IMR-90 (cell line): ENCODE results near the gene FBXO34. TPM values are rescaled to one million over a fixed set of nuclear protein-coding genes. Genes with fewer than 3 reads are reported as not detected.

Experiments
- ATAC-seq: fragments of 200-7000 bp; cut with Tn5 transposase; 2 replicates; pipeline ENCODE4 v1.9.1; 2020; ENCODE audit warnings: low read depth, mild to moderate bottlenecking, moderate library complexity
- BruUV-seq: library from RNA; stranded (reverse); fragments of 400-500 nt; replicated peaks from 2 replicates; lab custom pipeline; 2021; lab: Mats Ljungman, UMichigan
- CTCF ChIA-PET: fragments of 300-600 bp; formaldehyde crosslinking; extraction: SDS; loops from one replicate; lab custom pipeline; 2021; ENCODE audit warnings: antibody characterized with exemption; lab: Yijun Ruan, JAX
- POLR2A ChIA-PET: fragments of 300-600 bp; sonication (Branson Sonifier 250); formaldehyde crosslinking; loops from one replicate; lab custom pipeline; 2022; ENCODE audit warnings: antibody characterized with exemption; ENCODE audit not compliant: unreplicated experiment; lab: Charles Lee
- DNase-seq: peaks from one replicate; pipeline ENCODE4 v3.0.0; 2013
- H2AFZ ChIP-seq: replicated peaks from 2 replicates; pipeline ENCODE3; 2013; ENCODE audit warnings: low read length, mild to moderate bottlenecking; ENCODE audit not compliant: poor library complexity
- H2AK5ac ChIP-seq: 2 replicates; pipeline ENCODE4 v1.6.1; 2013; ENCODE audit warnings: low read depth, low read length, inconsistent platforms
- H2AK9ac ChIP-seq: replicated peaks from 2 replicates; pipeline ENCODE3; 2013; ENCODE audit warnings: mild to moderate bottlenecking, low read depth, low read length, moderate library complexity; ENCODE audit not compliant: poor library complexity
- H2BK120ac ChIP-seq: 2 replicates; pipeline ENCODE4 v1.6.1; 2013; ENCODE audit warnings: low read depth, low read length, inconsistent platforms
- H2BK15ac ChIP-seq: 3 replicates; pipeline ENCODE4 v1.6.1; 2013; ENCODE audit warnings: low read depth, low read length, inconsistent platforms
- H2BK20ac ChIP-seq: 2 replicates; pipeline ENCODE4 v1.6.1; 2013; ENCODE audit warnings: low read depth, mild to moderate bottlenecking, inconsistent platforms, low read length, moderate library complexity
- H2BK5ac ChIP-seq: 2 replicates; pipeline ENCODE4 v1.6.1; 2013; ENCODE audit warnings: mild to moderate bottlenecking, low read depth, low read length, inconsistent platforms; ENCODE audit not compliant: poor library complexity, severe bottlenecking
- H3K14ac ChIP-seq: replicated peaks from 2 replicates; pipeline ENCODE4 v1.6.1; 2013; ENCODE audit warnings: low read depth, low read length, inconsistent platforms
- H3K18ac ChIP-seq: 2 replicates; pipeline ENCODE4 v1.6.1; 2013; ENCODE audit warnings: low read depth, low read length, control low read depth
- H3K23ac ChIP-seq: 2 replicates; pipeline ENCODE4 v1.6.1; 2013; ENCODE audit warnings: low read depth, low read length, inconsistent platforms
- H3K27ac ChIP-seq: 2 replicates; pipeline ENCODE4 v1.5.1; 2013; ENCODE audit warnings: mild to moderate bottlenecking, control low read depth, low read length; ENCODE audit not compliant: insufficient read depth
- H3K27me3 ChIP-seq: 2 replicates; pipeline ENCODE4 v1.6.1; 2013; ENCODE audit warnings: low read length; ENCODE audit not compliant: control insufficient read depth, insufficient read depth
- H3K36me3 ChIP-seq: 2 replicates; pipeline ENCODE4 v1.6.1; 2013; ENCODE audit warnings: low read length, mixed read lengths; ENCODE audit not compliant: control insufficient read depth, insufficient read depth
- H3K4ac ChIP-seq: 2 replicates; pipeline ENCODE4 v1.6.1; 2013; ENCODE audit warnings: low read depth, low read length, inconsistent platforms
- H3K4me1 ChIP-seq: 2 replicates; pipeline ENCODE4 v1.6.1; 2013; ENCODE audit warnings: low read length, mixed read lengths; ENCODE audit not compliant: control insufficient read depth, insufficient read depth
- H3K4me2 ChIP-seq: 2 replicates; pipeline ENCODE4 v1.6.1; 2013; ENCODE audit warnings: low read depth, mild to moderate bottlenecking, control low read depth, low read length, moderate library complexity
- H3K4me3 ChIP-seq: 2 replicates; pipeline ENCODE4 v1.5.1; 2013; ENCODE audit warnings: low read depth, mild to moderate bottlenecking, control low read depth, low read length, moderate library complexity; ENCODE audit not compliant: insufficient read depth
- H3K56ac ChIP-seq: 2 replicates; pipeline ENCODE4 v1.6.1; 2013; ENCODE audit warnings: low read length, inconsistent platforms; ENCODE audit not compliant: insufficient read depth; ENCODE audit errors: extremely low read depth
- H3K79me1 ChIP-seq, 2 experiments: 2 replicates each; pipeline ENCODE4 v1.6.1; 2013; ENCODE audit warnings: low read length in 2 of 2, inconsistent platforms in 1 of 2, low read depth in 1 of 2
- H3K9ac ChIP-seq: 2 replicates; pipeline ENCODE4 v1.6.1; 2013; ENCODE audit warnings: low read depth, low read length, control low read depth
- H3K9me1 ChIP-seq: 2 replicates; pipeline ENCODE4 v1.6.1; 2013; ENCODE audit warnings: low read length, inconsistent platforms; ENCODE audit not compliant: insufficient read depth
- H3K9me3 ChIP-seq: 2 replicates; pipeline ENCODE4 v1.6.1; 2013; ENCODE audit warnings: low read length; ENCODE audit not compliant: control insufficient read depth, insufficient read depth
- H4K20me1 ChIP-seq: 2 replicates; pipeline ENCODE4 v1.6.1; 2013; ENCODE audit warnings: low read length, inconsistent platforms; ENCODE audit not compliant: insufficient read depth
- H4K5ac ChIP-seq: 2 replicates; pipeline ENCODE4 v1.6.1; 2013; ENCODE audit warnings: mild to moderate bottlenecking, low read depth, low read length, control low read depth
- H4K8ac ChIP-seq, 2 experiments: 2 replicates each; pipeline ENCODE4 v1.6.1; 2013; ENCODE audit warnings: low read depth in 2 of 2, low read length in 2 of 2, control low read depth in 1 of 2, inconsistent platforms in 1 of 2
- H4K91ac ChIP-seq: 2 replicates; pipeline ENCODE4 v1.6.1; 2013; ENCODE audit warnings: low read depth, low read length, inconsistent platforms; ENCODE audit not compliant: insufficient read depth
- BHLHE40 ChIP-seq: fragments of 150-350 bp; IDR thresholded peaks from 2 replicates; pipeline ENCODE4 v1.6.1; 2016; ENCODE audit warnings: mild to moderate bottlenecking, low read depth, low read length
- MAZ ChIP-seq: IDR thresholded peaks from 2 replicates; pipeline ENCODE4 v1.6.1; 2012; ENCODE audit warnings: low read depth, mild to moderate bottlenecking, low read length, improper control_type of control experiment, moderate library complexity, borderline replicate concordance
- NFE2L2 ChIP-seq: fragments of 150-350 bp; IDR thresholded peaks from 2 replicates; pipeline ENCODE4 v1.6.1; 2016; ENCODE audit warnings: low read depth, mild to moderate bottlenecking, low read length
- SMC3 ChIP-seq: fragments of 150-350 bp; IDR thresholded peaks from 2 replicates; pipeline ENCODE4 v1.6.1; 2016; ENCODE audit warnings: low read depth, mild to moderate bottlenecking, antibody characterized with exemption, low read length, moderate library complexity
- WGBS, 2 experiments: methylation state at CpG; one replicate each; pipeline versions ENCODE4 v1.1.5 to v1.1.7; 2013; ENCODE audit warnings: missing lambda C conversion rate in 2 of 2; ENCODE audit not compliant: insufficient read length in 1 of 2; ENCODE audit errors: extremely low coverage in 2 of 2; 5-methylcytosine and 5-hydroxymethylcytosine counted together
- dilution Hi-C: fragments of 300-500 bp; cut with HindIII; formaldehyde crosslinking; loops from one replicate; pipeline ENCODE4 v1.14.3; 2018; ENCODE audit warnings: low sequenced_read_pairs; ENCODE audit not compliant: unreplicated experiment
- in situ Hi-C: fragments of 300-500 bp; cut with MboI; formaldehyde crosslinking; loops from 3 replicates; pipeline ENCODE4 v1.14.3; 2019; ENCODE audit warnings: low sequenced_read_pairs, inconsistent platforms, mixed read lengths
- intact Hi-C: fragments of 100-400 bp; cut with micrococcal nuclease; formaldehyde crosslinking; loops from 2 replicates; pipeline ENCODE4 v1.10.0; 2022
- polyA plus RNA-seq, 3 experiments: library from polyadenylated mRNA; depleted of rRNA; stranded (reverse); fragments of >200 nt; gene quantifications; 2 replicates each; pipeline ENCODE4 v1.2.3, GENCODE V29; 2012; ENCODE audit warnings: low replicate concordance in 1 of 3
- total RNA-seq: library from RNA; depleted of rRNA; stranded (reverse); fragments of >200 nt; gene quantifications from 2 replicates; pipeline ENCODE4 v1.2.3, GENCODE V29; 2012

Gene FBXO34
- total and polyA plus RNA-seq, 2 of the 4 experiments (the other 2 are of a cell fraction), result 15.4 to 35.1 TPM

- Histone ChIP-seq H3K14ac (no peak overlapping the region), H3K9me1 (0 out of 2 replicates have a peak, but pooled peaks cover 2% of the 10 kb centered on the region), H2BK5ac (no peak overlapping the region), H4K5ac (no peak overlapping the region), H3K9ac (no peak overlapping the region), H2BK120ac (no peak overlapping the region), H3K79me1 (peaks cover 24 to 65% of the 10 kb centered on the region in 2 experiments), H2AFZ (no peak overlapping the region), H3K18ac (no peak overlapping the region), H4K20me1 (peaks cover 23% of the 10 kb centered on the region; the same call in 1 of the 2 replicates), H3K4ac (no peak overlapping the region), H3K27me3 (no peaks in the 10 kb centered on the region), H3K9me3 (no peaks in the 10 kb centered on the region), H3K23ac (no peak overlapping the region), H2BK20ac (no peak overlapping the region), H3K27ac (no peak overlapping the region), H3K4me2 (no peak overlapping the region), H2AK5ac (no peak overlapping the region), H3K56ac (no peak overlapping the region), H3K4me3 (no peak overlapping the region), H3K4me1 (no peaks in the 10 kb centered on the region), H4K8ac (no peak overlapping the region), H4K91ac (no peak overlapping the region), H2AK9ac (no peak overlapping the region), H2BK15ac (no peak overlapping the region), H3K36me3 (peaks cover 27% of the 10 kb centered on the region)
- intact Hi-C loops (loop anchor here (5.0 kb wide), 1 partner anchor 139 kb away; no protein-coding TSS in a partner anchor), dilution Hi-C loops (no loop called here), in situ Hi-C loops (no loop called here)
- 95% methylated on average over 5 of the region's 9 CpGs; no CpG with 5 or more reads in 1 of the 2 experiments for WGBS, 2 experiments
- TF ChIP-seq MAZ (no peak), NFE2L2 (no peak), BHLHE40 (no peak), SMC3 (no peak)
- POLR2A ChIA-PET, result no interaction called here
- DNase-seq, result no peak
- CTCF ChIA-PET, result interaction anchor here (0.6 to 1.4 kb wide), 3 partner anchors 17 to 138 kb away, joined by 3 to 4 read pairs (median 3); no protein-coding TSS in a partner anchor
- BruUV-seq, result no TSS peak
- no peak for ATAC-seq
Observed at GRCh38 chr14:55351111-55351510, 79.9 kb downstream of the FBXO34 start.
